ENCODE data around the gene ATP9A.
A peak's percentile ranks its signal among the peaks of the same experiment; 100 is the strongest.

The ATP9A gene

DNA sequence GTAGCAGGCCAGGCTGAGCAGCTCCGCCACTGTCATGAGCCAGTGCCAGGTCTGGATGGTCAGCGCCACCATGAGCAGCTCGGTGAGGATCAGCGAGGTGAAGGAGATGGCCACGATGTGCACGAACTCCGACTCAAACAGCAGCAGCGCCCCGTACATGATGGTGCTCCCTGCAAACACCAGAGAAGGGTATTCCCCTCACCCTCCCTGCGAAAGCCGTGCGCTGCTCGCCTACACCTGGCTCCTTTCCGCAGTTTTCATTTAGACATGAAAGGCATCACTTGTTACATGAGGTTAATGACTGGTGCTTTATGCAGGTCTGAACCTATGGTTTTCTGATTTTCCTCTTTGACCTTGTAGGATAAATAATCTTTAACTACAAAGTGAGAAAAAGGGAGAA is 163.3 kb downstream of the ATP9A start:
- Histone ChIP-seq H3K4me3 (ENCODE audit: low read depth, low read length) (no peak overlapping the region), H2AK5ac (ENCODE audit: low read length) (no peak overlapping the region), H2AFZ (ENCODE audit: insufficient read depth, low read length, poor library complexity) (no peak overlapping the region), H3K9ac (ENCODE audit: low read length) (no peak overlapping the region), H3K4me1 (ENCODE audit: control insufficient read depth in 1 of 2, insufficient read depth in 2 of 2, low read length in 2 of 2) (peaks cover 0 to 4% of the 10 kb centered on the region in 2 experiments), H3K4me2 (ENCODE audit: low read length) (no peak overlapping the region), H3K14ac (ENCODE audit: low read length) (no peak overlapping the region), H2BK12ac (ENCODE audit: low read length) (no peak overlapping the region), H4K91ac (ENCODE audit: low read depth, low read length) (no peak overlapping the region), H3K79me2 (ENCODE audit: control insufficient read depth, insufficient read depth, low read length, poor library complexity) (no peaks in the 10 kb centered on the region), H3K79me1 (ENCODE audit: low read length) (no peaks in the 10 kb centered on the region), H3K27me3 (ENCODE audit: insufficient read depth, low read length) (no peaks in the 10 kb centered on the region), H3K36me3 (ENCODE audit: control insufficient read depth in 1 of 2, insufficient read depth in 2 of 2, low read length in 2 of 2) (no peaks in the 10 kb centered on the region), H3K18ac (ENCODE audit: low read length) (no peak overlapping the region), H3K27ac (ENCODE audit: low read depth, low read length) (no peak overlapping the region), H3K4ac (ENCODE audit: low read depth, low read length) (no peak overlapping the region), H3K9me3 (ENCODE audit: insufficient read depth, low read depth, low read length) (peaks cover 2% of the 10 kb centered on the region), H4K8ac (ENCODE audit: low read depth, low read length) (no peak overlapping the region), H2BK120ac (ENCODE audit: insufficient read depth, low read length, poor library complexity) (no peak overlapping the region), H4K12ac (ENCODE audit: low read depth, low read length) (no peak overlapping the region), H3K23ac (ENCODE audit: low read length) (no peak overlapping the region), H2BK5ac (ENCODE audit: low read depth, low read length, poor library complexity) (no peak overlapping the region)
- DNase-seq: no peak
- WGBS (ENCODE audit: extremely low coverage, insufficient coverage, insufficient read length): no CpG with 5 or more reads among the region's 14 CpGs

DNA sequence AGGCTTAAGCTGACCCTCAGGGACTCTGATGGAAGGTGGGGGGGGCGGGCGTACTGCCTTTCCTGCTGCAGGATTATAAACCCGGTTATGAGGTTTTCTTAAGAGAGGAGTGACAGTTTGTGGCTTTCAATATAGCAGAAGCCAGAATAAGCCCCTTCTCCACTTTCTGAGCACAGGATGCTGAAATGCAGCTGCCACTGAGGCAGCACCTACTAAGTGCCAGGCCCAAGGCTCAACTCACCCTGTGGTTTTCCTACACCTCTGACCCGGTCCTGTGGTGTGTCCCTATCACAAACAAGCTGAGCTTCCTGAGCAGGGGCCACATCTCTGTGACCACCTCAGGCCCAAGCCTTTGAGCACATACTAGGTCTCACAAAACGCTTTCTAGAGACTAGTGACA is 166.1 kb downstream of the ATP9A start:
- Histone ChIP-seq H3K23ac (ENCODE audit: low read length) (no peak overlapping the region), H2BK12ac (ENCODE audit: low read length) (no peak overlapping the region), H3K18ac (ENCODE audit: low read length) (no peak overlapping the region), H2AFZ (ENCODE audit: insufficient read depth, low read length, poor library complexity) (no peak overlapping the region), H3K9ac (ENCODE audit: low read length) (no peak overlapping the region), H3K14ac (ENCODE audit: low read length) (no peak overlapping the region), H4K8ac (ENCODE audit: low read depth, low read length) (no peak overlapping the region), H3K4me1 (ENCODE audit: control insufficient read depth in 1 of 2, insufficient read depth in 2 of 2, low read length in 2 of 2) (peaks cover 2 to 5% of the 10 kb centered on the region in 2 experiments), H3K79me2 (ENCODE audit: control insufficient read depth, insufficient read depth, low read length, poor library complexity) (no peaks in the 10 kb centered on the region), H3K4me2 (ENCODE audit: low read length) (no peak overlapping the region), H4K12ac (ENCODE audit: low read depth, low read length) (no peak overlapping the region), H3K36me3 (ENCODE audit: control insufficient read depth in 1 of 2, insufficient read depth in 2 of 2, low read length in 2 of 2) (no peaks in the 10 kb centered on the region), H2BK120ac (ENCODE audit: insufficient read depth, low read length, poor library complexity) (no peak overlapping the region), H2BK5ac (ENCODE audit: low read depth, low read length, poor library complexity) (no peak overlapping the region), H3K4me3 (ENCODE audit: low read depth, low read length) (no peak overlapping the region), H3K9me3 (ENCODE audit: insufficient read depth, low read depth, low read length) (peaks cover 2% of the 10 kb centered on the region), H3K27ac (ENCODE audit: low read depth, low read length) (no peak overlapping the region), H3K27me3 (ENCODE audit: insufficient read depth, low read length) (no peaks in the 10 kb centered on the region), H4K91ac (ENCODE audit: low read depth, low read length) (no peak overlapping the region), H3K79me1 (ENCODE audit: low read length) (no peaks in the 10 kb centered on the region), H2AK5ac (ENCODE audit: low read length) (no peak overlapping the region), H3K4ac (ENCODE audit: low read depth, low read length) (no peak overlapping the region)
- WGBS (ENCODE audit: extremely low coverage, insufficient coverage, insufficient read length): no CpG with 5 or more reads among the region's 5 CpGs
- no peak for DNase-seq

DNA sequence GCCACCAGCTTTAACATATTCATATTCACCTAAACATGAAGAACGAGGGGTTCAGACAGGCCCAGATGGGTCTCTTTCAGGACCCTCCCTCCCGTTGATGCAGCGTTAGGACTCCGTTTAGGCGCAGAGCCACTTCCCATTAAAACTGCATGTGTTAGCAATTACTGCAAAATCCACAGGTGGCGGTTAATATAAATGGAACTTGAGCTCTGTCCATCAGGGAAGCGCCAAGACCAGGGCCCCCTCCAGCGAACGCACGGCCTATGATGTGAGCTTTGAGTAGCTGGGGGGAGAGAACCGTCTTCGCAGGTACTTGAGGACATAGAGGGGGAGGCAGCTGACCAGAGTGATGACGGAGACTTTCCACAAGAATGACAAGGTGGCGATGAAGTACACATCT is 167.2 kb downstream of the ATP9A start:
- H3K4me3 ChIP-seq (ENCODE audit: low read depth, low read length): no peak overlapping the region
- H3K18ac ChIP-seq (ENCODE audit: low read length): no peak overlapping the region
- H4K91ac ChIP-seq (ENCODE audit: low read depth, low read length): no peak overlapping the region
- H3K4ac ChIP-seq (ENCODE audit: low read depth, low read length): no peak overlapping the region
- peaks cover 2% of the 10 kb centered on the region for H3K9me3 ChIP-seq (ENCODE audit: insufficient read depth, low read depth, low read length)
- no CpG with 5 or more reads among the region's 14 CpGs for WGBS (ENCODE audit: extremely low coverage, insufficient coverage, insufficient read length)
- no peak overlapping the region for H4K12ac ChIP-seq (ENCODE audit: low read depth, low read length)
- no peaks in the 10 kb centered on the region for H3K79me2 ChIP-seq (ENCODE audit: control insufficient read depth, insufficient read depth, low read length, poor library complexity)
- H3K36me3 ChIP-seq (ENCODE audit: control insufficient read depth in 1 of 2, insufficient read depth in 2 of 2, low read length in 2 of 2): no peaks in the 10 kb centered on the region
- H3K9ac ChIP-seq (ENCODE audit: low read length): peak overlapping the region; percentile 18
- H2BK5ac ChIP-seq (ENCODE audit: low read depth, low read length, poor library complexity): no peak overlapping the region
- H4K8ac ChIP-seq (ENCODE audit: low read depth, low read length): no peak overlapping the region
- no peaks in the 10 kb centered on the region for H3K79me1 ChIP-seq (ENCODE audit: low read length)
- no peak overlapping the region for H3K14ac ChIP-seq (ENCODE audit: low read length)
- H3K4me1 ChIP-seq (ENCODE audit: control insufficient read depth in 1 of 2, insufficient read depth in 2 of 2, low read length in 2 of 2): peaks cover 2 to 5% of the 10 kb centered on the region in 2 experiments
- H3K23ac ChIP-seq (ENCODE audit: low read length): no peak overlapping the region
- no peak overlapping the region for H2BK120ac ChIP-seq (ENCODE audit: insufficient read depth, low read length, poor library complexity)
- H2AFZ ChIP-seq (ENCODE audit: insufficient read depth, low read length, poor library complexity): no peak overlapping the region
- DNase-seq: no peak
- no peak overlapping the region for H2AK5ac ChIP-seq (ENCODE audit: low read length)
- no peak overlapping the region for H2BK12ac ChIP-seq (ENCODE audit: low read length)
- no peak overlapping the region for H3K4me2 ChIP-seq (ENCODE audit: low read length)
- no peaks in the 10 kb centered on the region for H3K27me3 ChIP-seq (ENCODE audit: insufficient read depth, low read length)
- H3K27ac ChIP-seq (ENCODE audit: low read depth, low read length): no peak overlapping the region

GRCh38 chr20:51600016-51600420 is 168.2 kb downstream of the ATP9A start:
- H2BK120ac ChIP-seq (ENCODE audit: insufficient read depth, low read length, poor library complexity): no peak overlapping the region
- H3K9me3 ChIP-seq (ENCODE audit: insufficient read depth, low read depth, low read length): peaks cover 2% of the 10 kb centered on the region
- H3K79me2 ChIP-seq (ENCODE audit: control insufficient read depth, insufficient read depth, low read length, poor library complexity): no peaks in the 10 kb centered on the region
- H3K27ac ChIP-seq (ENCODE audit: low read depth, low read length): no peak overlapping the region
- H3K23ac ChIP-seq (ENCODE audit: low read length): no peak overlapping the region
- no peak overlapping the region for H3K4me2 ChIP-seq (ENCODE audit: low read length)
- H3K9ac ChIP-seq (ENCODE audit: low read length): no peak overlapping the region
- H4K12ac ChIP-seq (ENCODE audit: low read depth, low read length): no peak overlapping the region
- H3K4me1 ChIP-seq (ENCODE audit: control insufficient read depth in 1 of 2, insufficient read depth in 2 of 2, low read length in 2 of 2): peaks cover 2 to 5% of the 10 kb centered on the region in 2 experiments
- H2AFZ ChIP-seq (ENCODE audit: insufficient read depth, low read length, poor library complexity): no peak overlapping the region
- no peaks in the 10 kb centered on the region for H3K79me1 ChIP-seq (ENCODE audit: low read length)
- no peak overlapping the region for H3K4me3 ChIP-seq (ENCODE audit: low read depth, low read length)
- no peak overlapping the region for H2AK5ac ChIP-seq (ENCODE audit: low read length)
- no peak overlapping the region for H4K91ac ChIP-seq (ENCODE audit: low read depth, low read length)
- no peak for DNase-seq
- no peak overlapping the region for H3K18ac ChIP-seq (ENCODE audit: low read length)
- no peak overlapping the region for H3K4ac ChIP-seq (ENCODE audit: low read depth, low read length)
- no CpG with 5 or more reads among the region's 7 CpGs for WGBS (ENCODE audit: extremely low coverage, insufficient coverage, insufficient read length)
- H4K8ac ChIP-seq (ENCODE audit: low read depth, low read length): no peak overlapping the region
- H3K27me3 ChIP-seq (ENCODE audit: insufficient read depth, low read length): no peaks in the 10 kb centered on the region
- H2BK5ac ChIP-seq (ENCODE audit: low read depth, low read length, poor library complexity): no peak overlapping the region
- no peaks in the 10 kb centered on the region for H3K36me3 ChIP-seq (ENCODE audit: control insufficient read depth in 1 of 2, insufficient read depth in 2 of 2, low read length in 2 of 2)
- H3K14ac ChIP-seq (ENCODE audit: low read length): no peak overlapping the region
- H2BK12ac ChIP-seq (ENCODE audit: low read length): no peak overlapping the region
